ENCODE results near the gene AJAP1. TPM values are rescaled to one million over a fixed set of nuclear protein-coding genes. Genes with fewer than 3 reads are reported as not detected.

Gene AJAP1
- total and polyA plus RNA-seq, 2 experiments from 2014 or later = not detected

DNA sequence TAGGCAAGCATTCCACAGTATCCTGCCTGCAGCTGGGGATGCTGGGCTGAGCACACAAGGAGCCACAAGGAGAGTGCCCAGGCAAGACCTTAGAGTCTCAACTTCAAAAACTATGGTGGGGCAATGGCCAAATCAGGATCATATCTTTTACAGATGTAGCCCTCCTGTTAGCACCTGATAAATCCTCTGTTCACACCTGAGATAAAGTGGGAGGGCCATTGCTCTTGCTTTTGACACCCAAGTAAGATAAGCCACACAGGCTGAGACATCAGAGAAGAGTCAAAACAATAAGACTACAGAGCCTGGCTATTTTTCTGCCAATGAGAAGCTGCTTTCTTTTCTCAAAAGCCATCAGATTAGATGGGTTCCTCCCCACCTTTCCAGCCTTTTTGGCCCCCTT, 148.9 kb downstream of the AJAP1 start:
- Histone ChIP-seq H4K20me1 (replicated peaks; ENCODE audit: insufficient read depth) (no peaks in the 10 kb centered on the region), H3K36me3 (ENCODE audit: insufficient read depth) (no peaks in the 10 kb centered on the region), H2AFZ (no peak overlapping the region), H3K4me1 (ENCODE audit: insufficient read depth) (no peaks in the 10 kb centered on the region), H3K4me3 (no peak overlapping the region), H3F3A (replicated peaks; ENCODE audit: low read depth) (no peaks in the 10 kb centered on the region), H3K27me3 (ENCODE audit: insufficient read depth) (no peaks in the 10 kb centered on the region), H3K4me2 (no peak overlapping the region), H3K79me2 (replicated peaks; ENCODE audit: insufficient read depth) (no peaks in the 10 kb centered on the region), H3K9me2 (ENCODE audit: insufficient read depth) (no peaks in the 10 kb centered on the region), H3K27ac (ENCODE audit: low read depth) (no peak overlapping the region)
- TF ChIP-seq, protein P1, sequence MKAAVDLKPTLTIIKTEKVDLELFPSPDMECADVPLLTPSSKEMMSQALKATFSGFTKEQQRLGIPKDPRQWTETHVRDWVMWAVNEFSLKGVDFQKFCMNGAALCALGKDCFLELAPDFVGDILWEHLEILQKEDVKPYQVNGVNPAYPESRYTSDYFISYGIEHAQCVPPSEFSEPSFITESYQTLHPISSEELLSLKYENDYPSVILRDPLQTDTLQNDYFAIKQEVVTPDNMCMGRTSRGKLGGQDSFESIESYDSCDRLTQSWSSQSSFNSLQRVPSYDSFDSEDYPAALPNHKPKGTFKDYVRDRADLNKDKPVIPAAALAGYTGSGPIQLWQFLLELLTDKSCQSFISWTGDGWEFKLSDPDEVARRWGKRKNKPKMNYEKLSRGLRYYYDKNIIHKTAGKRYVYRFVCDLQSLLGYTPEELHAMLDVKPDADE (IDR thresholded peaks at IDR 0.05) = no peak
- TF ChIP-seq, protein P2, sequence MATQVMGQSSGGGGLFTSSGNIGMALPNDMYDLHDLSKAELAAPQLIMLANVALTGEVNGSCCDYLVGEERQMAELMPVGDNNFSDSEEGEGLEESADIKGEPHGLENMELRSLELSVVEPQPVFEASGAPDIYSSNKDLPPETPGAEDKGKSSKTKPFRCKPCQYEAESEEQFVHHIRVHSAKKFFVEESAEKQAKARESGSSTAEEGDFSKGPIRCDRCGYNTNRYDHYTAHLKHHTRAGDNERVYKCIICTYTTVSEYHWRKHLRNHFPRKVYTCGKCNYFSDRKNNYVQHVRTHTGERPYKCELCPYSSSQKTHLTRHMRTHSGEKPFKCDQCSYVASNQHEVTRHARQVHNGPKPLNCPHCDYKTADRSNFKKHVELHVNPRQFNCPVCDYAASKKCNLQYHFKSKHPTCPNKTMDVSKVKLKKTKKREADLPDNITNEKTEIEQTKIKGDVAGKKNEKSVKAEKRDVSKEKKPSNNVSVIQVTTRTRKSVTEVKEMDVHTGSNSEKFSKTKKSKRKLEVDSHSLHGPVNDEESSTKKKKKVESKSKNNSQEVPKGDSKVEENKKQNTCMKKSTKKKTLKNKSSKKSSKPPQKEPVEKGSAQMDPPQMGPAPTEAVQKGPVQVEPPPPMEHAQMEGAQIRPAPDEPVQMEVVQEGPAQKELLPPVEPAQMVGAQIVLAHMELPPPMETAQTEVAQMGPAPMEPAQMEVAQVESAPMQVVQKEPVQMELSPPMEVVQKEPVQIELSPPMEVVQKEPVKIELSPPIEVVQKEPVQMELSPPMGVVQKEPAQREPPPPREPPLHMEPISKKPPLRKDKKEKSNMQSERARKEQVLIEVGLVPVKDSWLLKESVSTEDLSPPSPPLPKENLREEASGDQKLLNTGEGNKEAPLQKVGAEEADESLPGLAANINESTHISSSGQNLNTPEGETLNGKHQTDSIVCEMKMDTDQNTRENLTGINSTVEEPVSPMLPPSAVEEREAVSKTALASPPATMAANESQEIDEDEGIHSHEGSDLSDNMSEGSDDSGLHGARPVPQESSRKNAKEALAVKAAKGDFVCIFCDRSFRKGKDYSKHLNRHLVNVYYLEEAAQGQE (IDR thresholded peaks at IDR 0.05; ENCODE audit: unreplicated experiment) = no peak
- TF ChIP-seq CREB1 (CRISPR knock-in tag; IDR thresholded peaks at IDR 0.05; ENCODE audit: low read depth) (no peak), STAT1 (IDR thresholded peaks at IDR 0.05; ENCODE audit: unreplicated experiment) (no peak), ZNF331 (CRISPR knock-in tag; IDR thresholded peaks at IDR 0.05; ENCODE audit: low read depth) (no peak), EZH2 (IDR thresholded peaks at IDR 0.05; ENCODE audit: low read depth, unreplicated experiment) (no peak), EZH2phosphoT487 (IDR thresholded peaks at IDR 0.05; ENCODE audit: unreplicated experiment) (no peak), POLR2AphosphoS5 (IDR thresholded peaks at IDR 0.05; ENCODE audit: low read depth) (no peak), JUNB (IDR thresholded peaks at IDR 0.05; ENCODE audit: unreplicated experiment) (no peak), NANOG (IDR thresholded peaks at IDR 0.05; ENCODE audit: borderline replicate concordance) (no peak)
- TF ChIP-seq, protein P3, sequence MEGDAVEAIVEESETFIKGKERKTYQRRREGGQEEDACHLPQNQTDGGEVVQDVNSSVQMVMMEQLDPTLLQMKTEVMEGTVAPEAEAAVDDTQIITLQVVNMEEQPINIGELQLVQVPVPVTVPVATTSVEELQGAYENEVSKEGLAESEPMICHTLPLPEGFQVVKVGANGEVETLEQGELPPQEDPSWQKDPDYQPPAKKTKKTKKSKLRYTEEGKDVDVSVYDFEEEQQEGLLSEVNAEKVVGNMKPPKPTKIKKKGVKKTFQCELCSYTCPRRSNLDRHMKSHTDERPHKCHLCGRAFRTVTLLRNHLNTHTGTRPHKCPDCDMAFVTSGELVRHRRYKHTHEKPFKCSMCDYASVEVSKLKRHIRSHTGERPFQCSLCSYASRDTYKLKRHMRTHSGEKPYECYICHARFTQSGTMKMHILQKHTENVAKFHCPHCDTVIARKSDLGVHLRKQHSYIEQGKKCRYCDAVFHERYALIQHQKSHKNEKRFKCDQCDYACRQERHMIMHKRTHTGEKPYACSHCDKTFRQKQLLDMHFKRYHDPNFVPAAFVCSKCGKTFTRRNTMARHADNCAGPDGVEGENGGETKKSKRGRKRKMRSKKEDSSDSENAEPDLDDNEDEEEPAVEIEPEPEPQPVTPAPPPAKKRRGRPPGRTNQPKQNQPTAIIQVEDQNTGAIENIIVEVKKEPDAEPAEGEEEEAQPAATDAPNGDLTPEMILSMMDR (conservative IDR thresholded peaks at IDR 0.05; ENCODE audit: low read depth in 2 of 2) = no peak
- TF ChIP-seq, protein P4, sequence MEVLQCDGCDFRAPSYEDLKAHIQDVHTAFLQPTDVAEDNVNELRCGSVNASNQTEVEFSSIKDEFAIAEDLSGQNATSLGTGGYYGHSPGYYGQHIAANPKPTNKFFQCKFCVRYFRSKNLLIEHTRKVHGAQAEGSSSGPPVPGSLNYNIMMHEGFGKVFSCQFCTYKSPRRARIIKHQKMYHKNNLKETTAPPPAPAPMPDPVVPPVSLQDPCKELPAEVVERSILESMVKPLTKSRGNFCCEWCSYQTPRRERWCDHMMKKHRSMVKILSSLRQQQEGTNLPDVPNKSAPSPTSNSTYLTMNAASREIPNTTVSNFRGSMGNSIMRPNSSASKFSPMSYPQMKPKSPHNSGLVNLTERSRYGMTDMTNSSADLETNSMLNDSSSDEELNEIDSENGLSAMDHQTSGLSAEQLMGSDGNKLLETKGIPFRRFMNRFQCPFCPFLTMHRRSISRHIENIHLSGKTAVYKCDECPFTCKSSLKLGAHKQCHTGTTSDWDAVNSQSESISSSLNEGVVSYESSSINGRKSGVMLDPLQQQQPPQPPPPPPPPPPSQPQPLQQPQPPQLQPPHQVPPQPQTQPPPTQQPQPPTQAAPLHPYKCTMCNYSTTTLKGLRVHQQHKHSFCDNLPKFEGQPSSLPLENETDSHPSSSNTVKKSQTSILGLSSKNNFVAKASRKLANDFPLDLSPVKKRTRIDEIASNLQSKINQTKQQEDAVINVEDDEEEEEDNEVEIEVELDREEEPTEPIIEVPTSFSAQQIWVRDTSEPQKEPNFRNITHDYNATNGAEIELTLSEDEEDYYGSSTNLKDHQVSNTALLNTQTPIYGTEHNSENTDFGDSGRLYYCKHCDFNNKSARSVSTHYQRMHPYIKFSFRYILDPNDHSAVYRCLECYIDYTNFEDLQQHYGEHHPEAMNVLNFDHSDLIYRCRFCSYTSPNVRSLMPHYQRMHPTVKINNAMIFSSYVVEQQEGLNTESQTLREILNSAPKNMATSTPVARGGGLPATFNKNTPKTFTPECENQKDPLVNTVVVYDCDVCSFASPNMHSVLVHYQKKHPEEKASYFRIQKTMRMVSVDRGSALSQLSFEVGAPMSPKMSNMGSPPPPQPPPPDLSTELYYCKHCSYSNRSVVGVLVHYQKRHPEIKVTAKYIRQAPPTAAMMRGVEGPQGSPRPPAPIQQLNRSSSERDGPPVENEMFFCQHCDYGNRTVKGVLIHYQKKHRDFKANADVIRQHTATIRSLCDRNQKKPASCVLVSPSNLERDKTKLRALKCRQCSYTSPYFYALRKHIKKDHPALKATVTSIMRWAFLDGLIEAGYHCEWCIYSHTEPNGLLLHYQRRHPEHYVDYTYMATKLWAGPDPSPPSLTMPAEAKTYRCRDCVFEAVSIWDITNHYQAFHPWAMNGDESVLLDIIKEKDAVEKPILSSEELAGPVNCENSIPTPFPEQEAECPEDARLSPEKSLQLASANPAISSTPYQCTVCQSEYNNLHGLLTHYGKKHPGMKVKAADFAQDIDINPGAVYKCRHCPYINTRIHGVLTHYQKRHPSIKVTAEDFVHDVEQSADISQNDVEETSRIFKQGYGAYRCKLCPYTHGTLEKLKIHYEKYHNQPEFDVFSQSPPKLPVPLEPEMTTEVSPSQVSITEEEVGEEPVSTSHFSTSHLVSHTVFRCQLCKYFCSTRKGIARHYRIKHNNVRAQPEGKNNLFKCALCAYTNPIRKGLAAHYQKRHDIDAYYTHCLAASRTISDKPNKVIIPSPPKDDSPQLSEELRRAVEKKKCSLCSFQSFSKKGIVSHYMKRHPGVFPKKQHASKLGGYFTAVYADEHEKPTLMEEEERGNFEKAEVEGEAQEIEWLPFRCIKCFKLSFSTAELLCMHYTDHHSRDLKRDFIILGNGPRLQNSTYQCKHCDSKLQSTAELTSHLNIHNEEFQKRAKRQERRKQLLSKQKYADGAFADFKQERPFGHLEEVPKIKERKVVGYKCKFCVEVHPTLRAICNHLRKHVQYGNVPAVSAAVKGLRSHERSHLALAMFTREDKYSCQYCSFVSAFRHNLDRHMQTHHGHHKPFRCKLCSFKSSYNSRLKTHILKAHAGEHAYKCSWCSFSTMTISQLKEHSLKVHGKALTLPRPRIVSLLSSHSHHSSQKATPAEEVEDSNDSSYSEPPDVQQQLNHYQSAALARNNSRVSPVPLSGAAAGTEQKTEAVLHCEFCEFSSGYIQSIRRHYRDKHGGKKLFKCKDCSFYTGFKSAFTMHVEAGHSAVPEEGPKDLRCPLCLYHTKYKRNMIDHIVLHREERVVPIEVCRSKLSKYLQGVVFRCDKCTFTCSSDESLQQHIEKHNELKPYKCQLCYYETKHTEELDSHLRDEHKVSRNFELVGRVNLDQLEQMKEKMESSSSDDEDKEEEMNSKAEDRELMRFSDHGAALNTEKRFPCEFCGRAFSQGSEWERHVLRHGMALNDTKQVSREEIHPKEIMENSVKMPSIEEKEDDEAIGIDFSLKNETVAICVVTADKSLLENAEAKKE (CRISPR knock-in tag; IDR thresholded peaks at IDR 0.05) = no peak
- Mint-ChIP-seq H3K27me3 (ENCODE audit: insufficient read depth, low read depth, poor library complexity) (peaks cover 3% of the 10 kb centered on the region), H3K36me3 (ENCODE audit: low read depth) (peaks cover 17% of the 10 kb centered on the region; the same call in 2 of the 3 replicates), H3K9me3 (peaks cover 47% of the 10 kb centered on the region), H3K4me1 (no peaks in the 10 kb centered on the region), H3K27ac (no peak overlapping the region), H3K4me3 (no peak overlapping the region)
- ATAC-seq = no peak
- no peak for DNase-seq (ENCODE audit: low spot score)

Measured in GM23338 (cell line).